HG03460 (cell line): ENCODE data around the gene SIPA1L2.

Experiments
- ATAC-seq: cut with Tn5 transposase; IDR thresholded peaks from one replicate; pipeline ENCODE4 v1.9.1; 2021; ENCODE audit not compliant: unreplicated experiment

SIPA1L2 gene

GRCh38 chr1:232630047-232630893, at the start of gene SIPA1L2:
SIPA1L2 (minus strand) TSS chr1:232630133; CDS start chr1:232515339, 114,794 bp downstream.
- ATAC-seq: peak; percentile 98

- ATAC-seq: no peak
Measured at GRCh38 chr1:232678185-232678886, 48.4 kb upstream of the SIPA1L2 start.

- ATAC-seq: no peak
Measured at GRCh38 chr1:232676307-232676706, 46.4 kb upstream of the SIPA1L2 start.

GRCh38 chr1:232675898-232676297, 46.0 kb upstream of the SIPA1L2 start:
- no peak for ATAC-seq

GRCh38 chr1:232675260-232675659, 45.3 kb upstream of the SIPA1L2 start:
- ATAC-seq: no peak

- no peak for ATAC-seq
Measured at GRCh38 chr1:232673256-232673655, 43.3 kb upstream of the SIPA1L2 start.

- ATAC-seq: no peak
Measured at GRCh38 chr1:232669981-232670747, 40.2 kb upstream of the SIPA1L2 start.

GRCh38 chr1:232667778-232668165, 37.8 kb upstream of the SIPA1L2 start:
- ATAC-seq: no peak

DNA sequence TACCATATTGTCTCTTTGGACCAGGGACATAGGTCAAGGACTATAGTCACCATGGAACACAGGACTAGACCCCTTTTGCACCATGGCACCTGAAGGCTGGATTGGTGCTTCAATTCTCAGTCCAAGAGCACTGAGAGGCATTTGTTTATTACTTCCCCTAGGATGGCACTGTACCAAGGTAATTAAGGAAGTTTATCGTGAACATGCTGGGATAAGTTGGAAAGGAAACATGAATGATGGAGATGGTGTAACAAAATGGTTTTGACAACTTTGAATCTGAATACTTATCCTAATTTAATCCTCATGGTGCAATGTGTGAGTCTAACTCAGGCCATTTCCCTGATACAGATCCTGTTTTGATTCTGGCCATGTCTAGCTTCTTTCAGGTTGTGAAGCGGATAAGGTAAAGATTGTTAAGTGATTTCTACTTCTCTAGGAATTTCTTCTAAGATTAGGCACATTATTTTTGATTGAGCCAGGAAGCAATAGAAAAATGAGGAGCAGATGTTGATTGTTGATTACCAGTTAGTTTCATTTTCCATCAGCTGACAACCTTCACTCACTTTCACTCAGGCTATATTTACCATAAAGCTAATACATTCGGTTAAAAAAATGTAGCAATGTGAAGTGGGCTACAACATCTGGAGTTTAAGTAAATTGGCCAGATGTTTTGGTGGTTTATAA, 37.3 kb upstream of the SIPA1L2 start:
- ATAC-seq: no peak

DNA sequence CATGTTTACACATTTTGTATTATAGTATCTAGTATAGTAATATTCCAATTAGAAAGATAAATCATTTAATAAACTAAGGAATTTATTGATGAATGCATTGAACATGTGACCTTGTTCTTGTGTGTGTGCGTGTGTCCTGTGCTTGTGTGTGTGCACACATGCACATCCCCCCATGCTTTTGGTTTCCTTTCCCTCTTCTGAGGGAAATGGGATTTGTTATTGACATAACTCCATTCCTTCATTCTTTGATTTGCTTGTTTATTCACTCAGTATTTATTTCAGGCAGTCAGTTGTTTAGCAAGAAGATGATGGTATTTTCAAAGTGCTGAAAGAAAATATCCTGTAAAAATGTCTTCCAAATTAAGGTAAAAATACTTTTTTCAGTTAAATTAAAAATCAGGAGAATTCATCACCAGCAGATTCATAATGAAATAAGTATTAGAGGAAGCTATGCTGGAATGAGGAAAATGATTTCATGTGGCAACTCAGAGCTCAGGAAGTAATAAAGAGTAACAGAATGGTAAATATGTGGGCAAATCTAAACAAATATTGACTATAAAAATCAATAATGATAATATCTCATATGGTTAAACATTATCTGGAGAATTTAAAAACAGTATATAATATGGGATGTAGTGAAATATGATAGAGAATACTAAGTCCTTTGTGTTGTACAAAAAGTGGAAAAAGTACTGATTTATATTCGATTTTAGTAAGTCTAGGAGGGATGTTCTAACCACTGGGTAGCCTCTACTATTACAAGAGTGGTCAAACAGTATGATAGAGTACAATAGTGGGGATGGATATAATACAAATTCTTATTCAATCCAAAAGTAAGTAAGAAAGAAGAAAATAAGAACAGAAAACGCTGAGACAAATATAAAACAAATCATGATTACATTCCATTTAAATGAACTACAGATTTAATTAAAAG, 35.2 kb upstream of the SIPA1L2 start:
- no peak for ATAC-seq

DNA sequence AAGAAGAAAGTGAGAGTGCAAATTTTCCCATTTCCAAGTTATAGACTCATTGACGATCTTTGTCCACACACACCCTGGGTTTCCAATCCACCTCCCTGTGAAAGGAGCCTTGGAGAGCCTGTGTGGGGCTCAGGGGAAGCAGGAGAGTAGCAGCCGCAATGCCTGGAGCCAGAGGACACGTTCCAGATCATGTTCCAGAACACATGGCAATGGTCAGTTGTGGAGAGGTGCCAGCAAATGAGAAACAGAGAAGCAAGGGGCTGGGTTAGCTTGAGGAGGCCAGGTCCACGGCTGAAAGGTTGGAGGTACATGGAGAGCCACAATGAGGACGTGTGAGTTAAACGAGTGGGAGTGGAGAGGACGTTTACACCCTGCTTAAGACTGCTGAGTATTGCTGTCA, 33.0 kb upstream of the SIPA1L2 start:
- no peak for ATAC-seq

DNA sequence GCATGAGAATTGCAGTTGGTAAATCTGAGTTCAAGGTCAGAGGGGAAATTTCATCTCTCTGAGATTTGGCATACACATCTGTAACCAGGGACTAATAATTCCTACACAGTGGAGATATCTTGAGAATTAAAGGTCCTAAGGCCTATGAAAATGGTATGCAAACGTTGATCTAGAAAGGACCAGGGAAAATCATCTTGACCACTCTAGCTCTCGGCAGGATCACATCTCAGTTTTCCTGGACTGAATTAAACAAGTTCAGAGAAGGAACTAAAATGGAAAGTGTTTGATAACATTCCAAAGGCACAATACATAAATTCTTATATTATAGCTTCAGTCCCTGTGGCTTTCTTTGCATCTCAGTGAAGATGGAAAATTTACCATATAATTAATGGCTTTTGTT, 28.5 kb upstream of the SIPA1L2 start:
- no peak for ATAC-seq

GRCh38 chr1:232657426-232658005, 27.6 kb upstream of the SIPA1L2 start:
- ATAC-seq: no peak

GRCh38 chr1:232655746-232656085, 25.8 kb upstream of the SIPA1L2 start:
- no peak for ATAC-seq

- ATAC-seq: peak; percentile 87
Measured at GRCh38 chr1:232655028-232655745, 25.3 kb upstream of the SIPA1L2 start.

- no peak for ATAC-seq
Measured at GRCh38 chr1:232653789-232654188, 23.9 kb upstream of the SIPA1L2 start.

DNA sequence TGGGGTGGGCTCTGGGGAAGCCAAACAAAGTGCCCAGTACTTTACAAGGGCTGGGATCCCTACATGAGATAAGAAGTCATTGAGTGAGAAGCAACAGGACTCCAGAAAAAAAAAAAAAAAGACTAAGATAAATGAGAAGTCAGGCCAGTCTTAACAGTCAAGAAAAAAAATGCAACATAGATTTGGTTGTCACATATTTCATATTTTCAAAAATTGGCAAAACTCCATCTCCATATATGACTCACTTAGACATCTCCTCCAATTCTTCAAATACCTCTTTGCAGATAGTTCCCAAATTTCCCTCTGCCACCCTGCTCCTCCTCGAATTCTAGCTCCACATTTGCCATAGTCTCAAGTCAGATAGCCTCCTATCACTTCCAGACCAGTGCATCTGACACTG, 20.9 kb upstream of the SIPA1L2 start:
- no peak for ATAC-seq

DNA sequence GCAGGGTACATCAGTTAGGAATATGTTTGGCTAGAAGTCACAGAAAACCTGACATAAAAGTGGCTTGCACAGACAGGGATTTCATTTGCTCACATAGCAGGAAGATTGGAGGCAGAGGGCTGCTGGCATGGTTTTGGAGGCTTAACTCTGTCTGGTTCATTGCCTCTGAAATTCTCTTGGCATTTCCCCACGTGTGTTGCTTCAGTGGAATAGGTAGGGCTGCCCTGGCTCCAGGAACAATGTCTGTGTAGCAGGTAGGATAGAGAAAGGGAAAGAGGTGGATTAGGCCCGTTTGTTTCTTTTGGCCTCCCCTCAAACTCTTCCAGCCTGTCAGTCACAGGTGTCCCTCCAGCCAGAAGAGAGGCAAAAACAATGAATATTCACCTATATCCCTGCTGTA, 20.5 kb upstream of the SIPA1L2 start:
- ATAC-seq: no peak

DNA sequence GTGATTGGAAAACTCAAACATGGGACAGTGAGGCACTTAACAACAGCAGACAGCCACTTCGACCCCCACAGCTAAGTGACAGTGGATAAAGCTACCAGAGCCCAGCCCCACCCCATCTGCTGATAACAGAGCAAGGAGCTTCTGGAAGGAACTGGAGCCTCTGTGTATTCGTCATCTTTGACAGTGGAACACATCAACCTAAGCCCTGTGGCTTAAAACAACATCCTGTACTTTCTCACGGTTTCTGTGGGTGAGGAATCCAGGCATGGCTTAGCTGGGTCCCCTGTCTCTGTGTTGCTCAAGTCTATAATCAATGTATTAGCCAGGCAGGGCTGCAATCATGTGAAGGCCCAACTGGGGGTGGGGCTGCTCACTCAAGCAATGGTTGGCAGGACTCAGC, 18.4 kb upstream of the SIPA1L2 start:
- ATAC-seq: no peak
